ENCODE results near the gene ATP6V1F. TPM values are rescaled to one million over a fixed set of nuclear protein-coding genes. Genes with fewer than 3 reads are reported as not detected.

The ATP6V1F gene
- total RNA-seq, 1 donor from 2014 or later, result 123 TPM

GRCh38 chr7:128859232-128860157 is 3.2 kb upstream of the ATP6V1F start:
- Mint-ChIP-seq H3K4me3 (no peak overlapping the region), H3K27ac (no peak overlapping the region), H3K4me1 (peaks cover 19% of the 10 kb centered on the region), H3K27me3 (ENCODE audit: low read depth) (no peaks in the 10 kb centered on the region), H3K36me3 (peaks cover 7% of the 10 kb centered on the region), H3K9me3 (no peaks in the 10 kb centered on the region)
- TF ChIP-seq CTCF (IDR thresholded peaks at IDR 0.05; ENCODE audit: unreplicated experiment), result no peak
- no peak for DNase-seq (ENCODE audit: low spot score in 2 of 2, unreplicated experiment in 2 of 2)

DNA sequence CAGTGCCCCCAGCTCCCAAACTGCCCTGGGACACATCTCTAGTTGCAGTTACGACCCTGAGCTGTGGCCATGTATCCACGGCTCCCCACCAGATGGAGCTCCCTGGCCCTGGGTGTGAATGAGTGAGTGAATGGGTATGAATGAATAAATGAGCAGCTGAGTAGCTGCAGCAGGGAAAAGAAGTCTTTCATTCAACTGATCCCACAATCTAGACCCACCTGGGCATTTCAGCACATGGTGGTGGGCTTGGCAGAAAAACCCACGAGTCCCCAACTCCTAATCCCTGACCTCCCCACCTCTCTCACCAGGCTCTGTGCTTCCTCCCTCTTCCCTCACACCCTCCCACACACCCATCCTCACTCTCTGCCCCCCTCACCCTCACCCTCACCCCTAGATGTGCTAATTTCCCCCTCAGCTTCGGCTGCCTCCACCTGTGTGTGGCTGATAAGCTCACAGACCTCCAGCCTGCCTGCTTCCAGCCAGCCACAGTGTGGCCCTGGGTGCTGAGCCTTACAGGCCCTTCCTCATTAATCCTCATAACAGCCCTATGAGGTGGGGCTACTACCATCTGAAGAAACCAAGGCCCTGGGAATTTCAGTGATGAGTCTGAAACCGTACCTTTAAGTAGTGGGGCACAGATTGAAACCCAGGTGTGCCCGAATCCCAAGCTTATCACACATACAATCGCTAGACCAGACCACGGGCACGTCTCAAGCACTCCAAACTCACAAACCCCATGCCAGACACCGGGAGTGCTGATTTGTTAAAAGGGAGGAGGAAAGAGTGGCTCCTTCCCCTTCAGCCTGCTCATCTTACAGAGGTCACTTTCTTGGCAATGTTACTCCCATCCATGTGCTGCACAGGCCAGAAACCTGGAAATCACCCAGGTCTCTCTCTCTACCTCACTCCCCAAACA is 2.2 kb upstream of the ATP6V1F start:
- TF ChIP-seq CTCF (IDR thresholded peaks at IDR 0.05; ENCODE audit: unreplicated experiment), result no peak
- Mint-ChIP-seq H3K36me3 (peaks cover 8% of the 10 kb centered on the region), H3K27me3 (ENCODE audit: low read depth) (no peaks in the 10 kb centered on the region), H3K27ac (peak overlapping the region; percentile 71), H3K9me3 (no peaks in the 10 kb centered on the region), H3K4me3 (no peak overlapping the region), H3K4me1 (peaks cover 19% of the 10 kb centered on the region)
- no peak for DNase-seq (ENCODE audit: low spot score in 2 of 2, unreplicated experiment in 2 of 2)

GRCh38 chr7:128861957-128862570 is 592 bp upstream of the ATP6V1F start:
- DNase-seq (ENCODE audit: low spot score in 2 of 2, unreplicated experiment in 2 of 2), result no peak
- H3K27ac Mint-ChIP-seq, result peak overlapping the region; percentile 97
- no peak for TF ChIP-seq CTCF (IDR thresholded peaks at IDR 0.05; ENCODE audit: unreplicated experiment)
- H3K36me3 Mint-ChIP-seq, result peaks cover 12% of the 10 kb centered on the region
- no peaks in the 10 kb centered on the region for H3K9me3 Mint-ChIP-seq
- H3K27me3 Mint-ChIP-seq (ENCODE audit: low read depth), result no peaks in the 10 kb centered on the region
- H3K4me1 Mint-ChIP-seq, result peaks cover 24% of the 10 kb centered on the region
- H3K4me3 Mint-ChIP-seq, result peak overlapping the region; percentile 97

DNA sequence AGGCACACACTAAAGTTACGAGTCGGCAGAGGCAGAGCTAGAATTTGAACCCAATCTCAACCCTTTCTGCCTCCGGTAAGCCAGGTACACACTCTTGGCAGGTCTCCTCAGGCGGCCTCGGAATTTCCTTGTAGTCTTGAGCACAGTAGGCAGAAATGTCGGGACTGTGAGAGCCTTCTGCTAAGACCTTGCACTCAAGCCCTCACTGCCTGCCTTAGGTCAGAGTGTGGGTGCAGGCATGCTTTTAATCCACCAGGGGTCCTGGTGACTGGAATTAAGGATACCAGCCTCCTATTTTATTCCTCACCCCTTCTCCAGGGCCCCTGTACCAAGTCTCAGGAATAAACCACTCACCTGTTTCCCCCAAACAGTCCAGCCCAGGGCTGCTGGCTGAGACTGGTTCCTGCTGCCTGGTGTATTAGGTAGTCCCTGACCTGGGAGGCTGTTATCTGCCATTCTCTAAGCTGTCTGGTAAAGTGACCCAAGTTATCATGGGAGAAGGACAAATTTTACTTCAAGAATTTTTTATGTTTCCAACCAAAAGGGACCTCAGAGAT is 855 bp downstream of the ATP6V1F start:
- Mint-ChIP-seq H3K27ac (peak overlapping the region; percentile 97), H3K4me3 (peak overlapping the region; percentile 97), H3K9me3 (no peaks in the 10 kb centered on the region), H3K36me3 (peaks cover 12% of the 10 kb centered on the region), H3K4me1 (peaks cover 36% of the 10 kb centered on the region), H3K27me3 (ENCODE audit: low read depth) (peaks cover 6% of the 10 kb centered on the region)
- TF ChIP-seq CTCF (IDR thresholded peaks at IDR 0.05; ENCODE audit: unreplicated experiment), result peak; percentile 62
- peak in 1 of 2 experiments; percentile 57 for DNase-seq (ENCODE audit: low spot score in 2 of 2, unreplicated experiment in 2 of 2)

DNA sequence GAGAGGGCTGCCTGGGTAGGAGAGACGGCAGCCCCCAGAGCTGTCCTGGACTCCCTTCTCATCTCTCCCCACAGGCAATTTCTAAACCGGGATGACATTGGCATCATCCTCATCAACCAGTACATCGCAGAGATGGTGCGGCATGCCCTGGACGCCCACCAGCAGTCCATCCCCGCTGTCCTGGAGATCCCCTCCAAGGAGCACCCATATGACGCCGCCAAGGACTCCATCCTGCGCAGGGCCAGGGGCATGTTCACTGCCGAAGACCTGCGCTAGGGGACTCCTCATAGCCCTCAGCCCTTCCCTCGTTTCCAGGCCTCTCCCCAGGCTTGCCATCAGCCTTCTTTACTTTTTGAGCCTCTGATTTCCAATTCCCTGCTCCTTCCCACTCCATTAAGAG is 2.6 kb downstream of the ATP6V1F start:
- no peak overlapping the region for H3K4me3 Mint-ChIP-seq

More for the DNA sequence above, 2.6 kb downstream of the ATP6V1F start:
- H3K27me3 Mint-ChIP-seq (ENCODE audit: low read depth), result peaks cover 15% of the 10 kb centered on the region
- H3K9me3 Mint-ChIP-seq, result no peaks in the 10 kb centered on the region
- TF ChIP-seq CTCF (IDR thresholded peaks at IDR 0.05; ENCODE audit: unreplicated experiment), result no peak
- peaks cover 44% of the 10 kb centered on the region for H3K4me1 Mint-ChIP-seq
- no peak for DNase-seq (ENCODE audit: low spot score in 2 of 2, unreplicated experiment in 2 of 2)
- H3K36me3 Mint-ChIP-seq, result peaks cover 12% of the 10 kb centered on the region
- no peak overlapping the region for H3K27ac Mint-ChIP-seq
